Thyroid gland (tissue), 4 donors: Measurements from ENCODE around the gene ARHGAP10.

ENCODE experiments used
- CTCF ChIP-seq, 6 experiments: fragments of 200-600 bp in 3 of 6; fragments of 450-650 bp in 3 of 6; sonication (generic) in 3 of 6; IDR thresholded peaks; one replicate each; pipeline ENCODE4 v1.5.1; 2016 to 2019; ENCODE audit warnings: antibody characterized with exemption in 6 of 6, mild to moderate bottlenecking in 2 of 6, inconsistent platforms in 1 of 6, moderate library complexity in 1 of 6
- POLR2A ChIP-seq, 2 donors: fragments of 450-650 bp; IDR thresholded peaks; one replicate each; pipeline ENCODE4 v1.6.1; 2017; ENCODE audit warnings: antibody characterized with exemption in 2 of 2, mild to moderate bottlenecking in 2 of 2, moderate library complexity in 1 of 2

- TF ChIP-seq CTCF (IDR thresholded peaks at IDR 0.05) (no peak), POLR2A (IDR thresholded peaks at IDR 0.05) (no peak)
Measured at GRCh38 chr4:147984778-147985138, 252.9 kb downstream of the ARHGAP10 start.
